ENCODE results near the gene BICC1. TPM values are rescaled to one million over a fixed set of nuclear protein-coding genes. Genes with fewer than 3 reads are reported as not detected.

Gene BICC1
- total and polyA plus RNA-seq, 2 of the 8 experiments (the other 6 are each of a cell fraction or from before 2014, with no cell fraction given): 0.20 to 0.73 TPM

DNA sequence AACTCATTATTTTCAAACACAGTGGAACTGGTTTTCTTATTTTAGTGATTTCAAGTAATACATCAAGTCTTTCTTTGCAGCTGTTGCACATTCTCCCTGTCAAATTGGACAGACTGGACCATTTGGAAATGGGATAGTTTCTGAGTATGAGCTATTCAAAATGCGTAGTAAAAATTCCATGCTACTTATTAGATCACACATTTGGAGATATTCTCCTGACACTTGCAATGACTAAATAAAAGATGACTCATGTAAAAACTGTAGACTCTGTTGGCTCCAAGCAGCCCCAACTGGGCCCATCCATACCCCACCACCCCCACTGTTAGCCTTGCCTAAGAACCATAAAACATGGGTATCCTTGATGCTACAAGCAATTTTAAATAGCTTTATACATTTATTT, 25.9 kb upstream of the BICC1 start:
- FAIRE-seq (no peak), DNase-seq (ENCODE audit: low read depth in 1 of 2, low spot score in 2 of 2) (no peak)
- Histone ChIP-seq H3K9me3 (ENCODE audit: insufficient read depth in 2 of 2, low read depth in 1 of 2, low read length in 1 of 2) (no peaks in the 10 kb centered on the region), H3K79me1 (ENCODE audit: low read depth, low read length) (no peaks in the 10 kb centered on the region), H2BK5ac (ENCODE audit: low read depth, low read length) (no peak overlapping the region), H3K23me2 (ENCODE audit: low read depth, low read length) (no peaks in the 10 kb centered on the region; the same call in 1 of the 2 replicates), H4K8ac (ENCODE audit: extremely low read depth, insufficient read depth, low read length) (no peak overlapping the region), H3K36me3 (ENCODE audit: control insufficient read depth in 2 of 4, insufficient read depth in 4 of 4, low read length in 3 of 4) (no peaks in the 10 kb centered on the region), H3K79me2 (ENCODE audit: control insufficient read depth in 1 of 2, insufficient read depth in 2 of 2, low read length in 2 of 2) (no peaks in the 10 kb centered on the region), H3K23ac (ENCODE audit: insufficient read length) (no peak overlapping the region), H4K5ac (ENCODE audit: insufficient read length, low read depth, low read length) (no peak overlapping the region), H2BK120ac (replicated peaks; ENCODE audit: low read depth, low read length) (no peak overlapping the region), H3K4me2 (ENCODE audit: insufficient read depth in 1 of 2, low read depth in 2 of 2, low read length in 2 of 2) (no peak overlapping the region), H4K20me1 (replicated peaks in 1 of 2; ENCODE audit: control insufficient read depth in 1 of 2, insufficient read depth in 2 of 2, low read length in 2 of 2) (no peaks in the 10 kb centered on the region), H3K27ac (ENCODE audit: low read depth, low read length) (no peak overlapping the region), H4K91ac (replicated peaks; ENCODE audit: insufficient read length, low read length) (no peak overlapping the region), H3K4me3 (ENCODE audit: extremely low read depth in 1 of 4, insufficient read depth in 2 of 4, low read depth in 3 of 4, low read length in 4 of 4) (no peak overlapping the region), H3K56ac (replicated peaks; ENCODE audit: insufficient read length, low read depth, low read length) (no peak overlapping the region), H3K9ac (replicated peaks in 1 of 4; ENCODE audit: extremely low read depth in 1 of 4, low read depth in 3 of 4, low read length in 3 of 4) (no peak overlapping the region), H2BK12ac (ENCODE audit: low read depth, low read length) (no peak overlapping the region), H2BK15ac (ENCODE audit: low read length) (no peak overlapping the region), H3K4ac (replicated peaks; ENCODE audit: insufficient read length, low read depth, low read length) (no peak overlapping the region), H3K4me1 (replicated peaks in 1 of 4; ENCODE audit: control insufficient read depth in 3 of 4, insufficient read depth in 4 of 4, low read length in 3 of 4) (no peaks in the 10 kb centered on the region), H3K18ac (ENCODE audit: extremely low read depth, low read length) (no peak overlapping the region), H3K27me3 (replicated peaks in 1 of 4; ENCODE audit: control insufficient read depth in 3 of 4, extremely low read depth in 1 of 4, insufficient read depth in 3 of 4, low read length in 3 of 4) (no peaks in the 10 kb centered on the region), H2BK20ac (ENCODE audit: low read length) (no peak overlapping the region), H2AFZ (ENCODE audit: low read length) (no peak overlapping the region), H2AK5ac (ENCODE audit: low read depth, low read length) (no peak overlapping the region), H3K14ac (ENCODE audit: insufficient read length) (no peak overlapping the region)
- ChIA-PET POLR2A (ENCODE audit: partially characterized antibody) (no interaction called here), CTCF (ENCODE audit: partially characterized antibody) (interaction anchor here (0.8 to 1.2 kb wide), 3 partner anchors 18 to 25 kb away, joined by 3 read pairs; partner anchors contain the start of gene BICC1)
- 95% methylated on average over 1 of the region's 1 CpG; no CpG with 5 or more reads in 1 of the 2 experiments for WGBS, 2 experiments (ENCODE audit: extremely low coverage in 1 of 2, insufficient coverage in 1 of 2, insufficient read length in 1 of 2, insufficient replicate concordance in 2 of 2, low coverage in 1 of 2, low lambda C conversion rate in 2 of 2, missing lambda C conversion rate in 1 of 2)
- TF ChIP-seq CHD1 (IDR thresholded peaks at IDR 0.05; ENCODE audit: low read depth, low read length) (no peak), CEBPB (IDR thresholded peaks at IDR 0.05; ENCODE audit: low read depth, low read length) (no peak), SP2 (IDR thresholded peaks at IDR 0.05; ENCODE audit: low read length) (no peak), ASH2L (IDR thresholded peaks at IDR 0.05; ENCODE audit: low read length) (no peak)
- TF ChIP-seq, protein P1, sequence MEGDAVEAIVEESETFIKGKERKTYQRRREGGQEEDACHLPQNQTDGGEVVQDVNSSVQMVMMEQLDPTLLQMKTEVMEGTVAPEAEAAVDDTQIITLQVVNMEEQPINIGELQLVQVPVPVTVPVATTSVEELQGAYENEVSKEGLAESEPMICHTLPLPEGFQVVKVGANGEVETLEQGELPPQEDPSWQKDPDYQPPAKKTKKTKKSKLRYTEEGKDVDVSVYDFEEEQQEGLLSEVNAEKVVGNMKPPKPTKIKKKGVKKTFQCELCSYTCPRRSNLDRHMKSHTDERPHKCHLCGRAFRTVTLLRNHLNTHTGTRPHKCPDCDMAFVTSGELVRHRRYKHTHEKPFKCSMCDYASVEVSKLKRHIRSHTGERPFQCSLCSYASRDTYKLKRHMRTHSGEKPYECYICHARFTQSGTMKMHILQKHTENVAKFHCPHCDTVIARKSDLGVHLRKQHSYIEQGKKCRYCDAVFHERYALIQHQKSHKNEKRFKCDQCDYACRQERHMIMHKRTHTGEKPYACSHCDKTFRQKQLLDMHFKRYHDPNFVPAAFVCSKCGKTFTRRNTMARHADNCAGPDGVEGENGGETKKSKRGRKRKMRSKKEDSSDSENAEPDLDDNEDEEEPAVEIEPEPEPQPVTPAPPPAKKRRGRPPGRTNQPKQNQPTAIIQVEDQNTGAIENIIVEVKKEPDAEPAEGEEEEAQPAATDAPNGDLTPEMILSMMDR (IDR thresholded peaks at IDR 0.05; ENCODE audit: control extremely low read depth in 1 of 3, insufficient read depth in 1 of 3, low read depth in 1 of 3, low read length in 3 of 3): no peak
- TF ChIP-seq, protein P2, sequence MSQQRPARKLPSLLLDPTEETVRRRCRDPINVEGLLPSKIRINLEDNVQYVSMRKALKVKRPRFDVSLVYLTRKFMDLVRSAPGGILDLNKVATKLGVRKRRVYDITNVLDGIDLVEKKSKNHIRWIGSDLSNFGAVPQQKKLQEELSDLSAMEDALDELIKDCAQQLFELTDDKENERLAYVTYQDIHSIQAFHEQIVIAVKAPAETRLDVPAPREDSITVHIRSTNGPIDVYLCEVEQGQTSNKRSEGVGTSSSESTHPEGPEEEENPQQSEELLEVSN (IDR thresholded peaks at IDR 0.05): no peak
